Panc1 (cell line): ENCODE results near the gene CDH3. TPM values are rescaled to one million over a fixed set of nuclear protein-coding genes. Genes with fewer than 3 reads are reported as not detected.

Experiments used
- ATAC-seq: fragments of 200-7000 bp; cut with Tn5 transposase; 2 replicates; pipeline ENCODE4 v1.9.1; 2020; ENCODE audit warnings: mild to moderate bottlenecking, moderate library complexity
- BruUV-seq: library from RNA; stranded (reverse); fragments of 400-500 nt; replicated peaks from 2 replicates; lab custom pipeline; 2021; lab: Mats Ljungman, UMichigan
- CTCF ChIA-PET: fragments of 300-600 bp; sonication (Branson Sonifier 250); formaldehyde crosslinking; loops from one replicate; lab custom pipeline; 2022; ENCODE audit warnings: antibody characterized with exemption; lab: Charles Lee
- POLR2A ChIA-PET: fragments of 300-600 bp; sonication (Branson Sonifier 250); formaldehyde crosslinking; loops from one replicate; lab custom pipeline; 2022; ENCODE audit warnings: antibody characterized with exemption; lab: Charles Lee
- DNase-seq: peaks from one replicate; pipeline ENCODE4 v3.0.0-alpha.2; 2010; ENCODE audit warnings: low read depth, low spot score
- H3K27ac ChIP-seq: 2 replicates; pipeline ENCODE4 v1.5.1; 2011; ENCODE audit warnings: mild to moderate bottlenecking, low read length, inconsistent platforms
- H3K27me3 ChIP-seq: fragments of 200-500 bp; sonication (Bioruptor generic); 2 replicates; pipeline ENCODE4 v1.6.0; 2014; ENCODE audit warnings: low read length, inconsistent platforms; ENCODE audit not compliant: control insufficient read depth, insufficient read depth
- H3K36me3 ChIP-seq: fragments of 200-500 bp; sonication (Bioruptor generic); 2 replicates; pipeline ENCODE4 v1.5.1; 2014; ENCODE audit warnings: inconsistent platforms, mild to moderate bottlenecking, low read length, moderate library complexity; ENCODE audit not compliant: control insufficient read depth, insufficient read depth
- H3K4me1 ChIP-seq: 2 replicates; pipeline ENCODE4 v1.5.1; 2011; ENCODE audit warnings: inconsistent platforms, mild to moderate bottlenecking, low read length, moderate library complexity; ENCODE audit not compliant: control insufficient read depth, insufficient read depth
- H3K4me3 ChIP-seq, 2 experiments: 2 replicates each; pipeline ENCODE4 v1.5.1; 2011 to 2012; ENCODE audit warnings: low read depth in 2 of 2, low read length in 2 of 2, mild to moderate bottlenecking in 2 of 2, inconsistent platforms in 1 of 2, moderate library complexity in 1 of 2
- H3K9me3 ChIP-seq: fragments of 200-500 bp; sonication (Bioruptor generic); 2 replicates; pipeline ENCODE4 v1.5.1; 2014; ENCODE audit warnings: low read depth, mild to moderate bottlenecking, inconsistent platforms, low read length, moderate library complexity; ENCODE audit not compliant: control insufficient read depth, insufficient read depth
- CTCF ChIP-seq: fragments of 450-650 bp; IDR thresholded peaks from 2 replicates; pipeline ENCODE4 v1.5.1; 2017; ENCODE audit warnings: mild to moderate bottlenecking
- POLR2AphosphoS5 ChIP-seq: IDR thresholded peaks from 2 replicates; pipeline ENCODE4 v1.6.1; 2012; ENCODE audit warnings: mild to moderate bottlenecking, low read depth, low read length, moderate library complexity
- REST ChIP-seq, 2 experiments: IDR thresholded peaks; 2 replicates each; pipeline ENCODE4 v1.6.1; 2011 to 2012; ENCODE audit warnings: low read depth in 2 of 2, control low read depth in 1 of 2, low read length in 1 of 2, mild to moderate bottlenecking in 1 of 2, moderate library complexity in 1 of 2; ENCODE audit not compliant: insufficient read depth in 1 of 2
- SIN3A ChIP-seq: IDR thresholded peaks from 2 replicates; pipeline ENCODE4 v1.6.1; 2012; ENCODE audit warnings: low read depth, mild to moderate bottlenecking, low read length, moderate library complexity, borderline replicate concordance; ENCODE audit not compliant: insufficient read depth
- TCF7L2 ChIP-seq: IDR thresholded peaks from 2 replicates; pipeline ENCODE4 v1.6.1; 2011; ENCODE audit warnings: mild to moderate bottlenecking, low read depth, low read length, inconsistent platforms
- in situ Hi-C: cut with HindIII; loops from 2 replicates; pipeline ENCODE4 v1.10.0; 2016; ENCODE audit warnings: low sequenced_read_pairs, low pct_unique_long_range_greater_than_20kb
- intact Hi-C: fragments of 100-400 bp; cut with micrococcal nuclease; formaldehyde crosslinking; loops from one replicate; pipeline ENCODE4 v1.10.0; 2022; ENCODE audit not compliant: unreplicated experiment
- total RNA-seq: library from RNA; stranded (reverse); gene quantifications from one replicate; pipeline ENCODE4 v1.2.1, GENCODE V29; 2021; ENCODE audit not compliant: unreplicated experiment

The CDH3 gene
- total RNA-seq, 1 experiment from 2014 or later, result 16.7 TPM

GRCh38 chr16:68642047-68642435 is 3.1 kb upstream of the CDH3 start:
- in situ Hi-C loops (no loop called here), intact Hi-C loops (no loop called here)
- TF ChIP-seq TCF7L2 (no peak), POLR2AphosphoS5 (no peak), CTCF (no peak), REST (IDR thresholded peaks at IDR 0.05; ENCODE audit: insufficient read depth in 1 of 2, low read depth in 2 of 2, low read length in 1 of 2) (no peak), SIN3A (no peak)
- no peak overlapping the region for H3K4me3 ChIP-seq
- peaks cover 7% of the 10 kb centered on the region; the same call in 1 of the 2 replicates for H3K36me3 ChIP-seq
- no peak for DNase-seq
- BruUV-seq, result no TSS peak
- ATAC-seq, result no peak
- H3K27ac ChIP-seq, result no peak overlapping the region
- peaks cover 11% of the 10 kb centered on the region for H3K4me1 ChIP-seq
- no peaks in the 10 kb centered on the region for H3K27me3 ChIP-seq
- POLR2A ChIA-PET, result no interaction called here
- CTCF ChIA-PET, result no interaction called here
- H3K9me3 ChIP-seq, result no peaks in the 10 kb centered on the region

- Histone ChIP-seq H3K27ac (no peak overlapping the region), H3K27me3 (no peaks in the 10 kb centered on the region; the same call in 1 of the 2 replicates), H3K4me3 (no peak overlapping the region), H3K4me1 (peaks cover 13% of the 10 kb centered on the region), H3K9me3 (no peaks in the 10 kb centered on the region), H3K36me3 (peaks cover 7% of the 10 kb centered on the region; the same call in 1 of the 2 replicates)
- DNase-seq (no peak), ATAC-seq (no peak)
- ChIA-PET POLR2A (no interaction called here), CTCF (no interaction called here)
- in situ Hi-C loops (no loop called here), intact Hi-C loops (no loop called here)
- TF ChIP-seq TCF7L2, result no peak
- no TSS peak for BruUV-seq
Observed at GRCh38 chr16:68642436-68643101, 2.5 kb upstream of the CDH3 start.

GRCh38 chr16:68643227-68643626 is 1.9 kb upstream of the CDH3 start:
- intact Hi-C loops, result no loop called here
- ChIA-PET POLR2A (no interaction called here), CTCF (no interaction called here)
- Histone ChIP-seq H3K36me3 (peaks cover 7% of the 10 kb centered on the region; the same call in 1 of the 2 replicates), H3K4me1 (peaks cover 13% of the 10 kb centered on the region), H3K4me3 (no peak overlapping the region), H3K27me3 (no peaks in the 10 kb centered on the region; the same call in 1 of the 2 replicates), H3K27ac (no peak overlapping the region), H3K9me3 (no peaks in the 10 kb centered on the region)
- DNase-seq (no peak), ATAC-seq (no peak)
- no TSS peak for BruUV-seq
- TF ChIP-seq REST (IDR thresholded peaks at IDR 0.05; ENCODE audit: insufficient read depth in 1 of 2, low read depth in 2 of 2, low read length in 1 of 2) (no peak), SIN3A (no peak), CTCF (no peak), POLR2AphosphoS5 (no peak), TCF7L2 (no peak)
- in situ Hi-C loops, result no loop called here
